Measurements from ENCODE around the gene FN3K. TPM values are rescaled to one million over a fixed set of nuclear protein-coding genes. Genes with fewer than 3 reads are reported as not detected.

FN3K gene
- 2.4 and 3.1 TPM in 2 replicates for total RNA-seq

GRCh38 chr17:82734987-82735866 lies at the start of gene FN3K:
Gene FN3K, plus strand, starts transcription at chr17:82735615. Its CDS starts 22 bp downstream, at chr17:82735637.

GRCh38 chr17:82698065-82698973 lies 37.1 kb upstream of the FN3K start, which contains the start of gene RAB40B:
Gene RAB40B, minus strand, starts transcription at chr17:82698698. Its CDS starts 102 bp downstream, at chr17:82698596.

GRCh38 chr17:82716203-82717010 lies 19.0 kb upstream of the FN3K start, which contains the start of gene FN3KRP:
Gene FN3KRP, plus strand, starts transcription at chr17:82716706. Its CDS starts 50 bp downstream, at chr17:82716756.

GRCh38 chr17:82751571-82752370 lies 16.4 kb downstream of the FN3K start, which contains the start of gene TBCD:
Gene TBCD, plus strand, starts transcription at chr17:82752065. Its CDS starts 129 bp downstream, at chr17:82752194.

Other genes starting within 250 kb of the FN3K start
- 23.1 and 25.3 TPM in 2 replicates for gene FOXK2, start 215.9 kb upstream of the FN3K start, total RNA-seq
- gene WDR45B, start 87.2 kb upstream of the FN3K start, total RNA-seq, result 49.3 and 73.0 TPM in 2 replicates
- gene RAB40B, start 36.9 kb upstream of the FN3K start, total RNA-seq, result 6.8 and 9.2 TPM in 2 replicates
- 11.5 and 17.8 TPM in 2 replicates for gene FN3KRP, start 18.9 kb upstream of the FN3K start, total RNA-seq
- gene TBCD, start 16.4 kb downstream of the FN3K start, total RNA-seq, result 38.8 and 52.8 TPM in 2 replicates
- gene ZNF750, start 104.4 kb downstream of the FN3K start, total RNA-seq, result not detected in 2 replicates

All from articular chondrocyte of knee joint (primary cell).